H9 (cell line): ENCODE data around the gene POLQ. TPM values are rescaled to one million over a fixed set of nuclear protein-coding genes. Genes with fewer than 3 reads are reported as not detected.

Source experiments
- DNase-seq: peaks from one replicate; pipeline ENCODE4 v3.0.0-alpha.2; 2017
- H2AFZ ChIP-seq: one replicate; pipeline ENCODE4 v1.6.1; 2013; ENCODE audit warnings: mild to moderate bottlenecking, low read length, control low read depth, moderate library complexity
- H2AK5ac ChIP-seq: 2 replicates; pipeline ENCODE4 v1.6.1; 2013; ENCODE audit warnings: low read length, control low read depth, mixed read lengths; ENCODE audit not compliant: insufficient read length
- H2BK120ac ChIP-seq: one replicate; pipeline ENCODE4 v1.6.1; 2013; ENCODE audit warnings: low read depth, mild to moderate bottlenecking, low read length, control low read depth, inconsistent platforms; ENCODE audit not compliant: poor library complexity, severe bottlenecking
- H2BK12ac ChIP-seq: 2 replicates; pipeline ENCODE4 v1.6.1; 2013; ENCODE audit warnings: low read length, control low read depth, mixed read lengths, low read depth; ENCODE audit not compliant: insufficient read length
- H2BK15ac ChIP-seq: 2 replicates; pipeline ENCODE4 v1.6.1; 2013; ENCODE audit warnings: low read depth, low read length, control low read depth
- H2BK20ac ChIP-seq: one replicate; pipeline ENCODE4 v1.6.1; 2013; ENCODE audit warnings: low read depth, mild to moderate bottlenecking, low read length, control low read depth, inconsistent platforms; ENCODE audit not compliant: poor library complexity, severe bottlenecking
- H2BK5ac ChIP-seq: 2 replicates; pipeline ENCODE4 v1.6.1; 2013; ENCODE audit warnings: low read length, control low read depth, mixed read lengths; ENCODE audit not compliant: insufficient read length
- H3K14ac ChIP-seq: 2 replicates; pipeline ENCODE4 v1.6.1; 2013; ENCODE audit warnings: low read length, control low read depth; ENCODE audit not compliant: insufficient read depth
- H3K18ac ChIP-seq: 2 replicates; pipeline ENCODE4 v1.6.1; 2013; ENCODE audit warnings: low read depth, mild to moderate bottlenecking, mixed read lengths, low read length, control low read depth; ENCODE audit not compliant: insufficient read length
- H3K23ac ChIP-seq: 2 replicates; pipeline ENCODE4 v1.6.1; 2013; ENCODE audit warnings: low read length, control low read depth, mixed read lengths, low read depth; ENCODE audit not compliant: insufficient read length
- H3K23me2 ChIP-seq: 2 replicates; pipeline ENCODE4 v1.6.1; 2013; ENCODE audit warnings: low read depth, mild to moderate bottlenecking, mixed read lengths, low read length, control low read depth; ENCODE audit not compliant: insufficient read length, poor library complexity, severe bottlenecking
- H3K27ac ChIP-seq: 2 replicates; pipeline ENCODE4 v1.5.1; 2013; ENCODE audit warnings: low read length, control low read depth, mixed read lengths, low read depth; ENCODE audit not compliant: insufficient read length
- H3K27me3 ChIP-seq: 2 replicates; pipeline ENCODE4 v1.6.1; 2013; ENCODE audit warnings: low read length, control low read depth, inconsistent platforms; ENCODE audit not compliant: insufficient read depth
- H3K4ac ChIP-seq: 2 replicates; pipeline ENCODE4 v1.6.1; 2013; ENCODE audit warnings: low read depth, mild to moderate bottlenecking, control low read depth, inconsistent platforms, low read length, moderate library complexity
- H3K4me1 ChIP-seq: 2 replicates; pipeline ENCODE4 v1.6.1; 2013; ENCODE audit warnings: low read length, control low read depth, inconsistent platforms; ENCODE audit not compliant: insufficient read depth
- H3K4me2 ChIP-seq: 2 replicates; pipeline ENCODE4 v1.6.1; 2013; ENCODE audit warnings: low read length, control low read depth, mixed read lengths; ENCODE audit not compliant: insufficient read length, insufficient read depth
- H3K56ac ChIP-seq: 2 replicates; pipeline ENCODE4 v1.6.1; 2013; ENCODE audit warnings: low read depth, mild to moderate bottlenecking, mixed read lengths, low read length, control low read depth; ENCODE audit not compliant: insufficient read length
- H3K79me1 ChIP-seq: 2 replicates; pipeline ENCODE4 v1.6.1; 2013; ENCODE audit warnings: low read depth, mild to moderate bottlenecking, moderate library complexity, low read length, control low read depth, inconsistent platforms; ENCODE audit not compliant: insufficient read depth, poor library complexity, severe bottlenecking
- H3K79me2 ChIP-seq: 2 replicates; pipeline ENCODE4 v1.6.1; 2013; ENCODE audit warnings: low read length, control low read depth, inconsistent platforms; ENCODE audit not compliant: insufficient read depth
- H3K9ac ChIP-seq: 2 replicates; pipeline ENCODE4 v1.6.1; 2013; ENCODE audit warnings: low read length, control low read depth, mixed read lengths; ENCODE audit not compliant: insufficient read length; ENCODE audit errors: extremely low read depth
- H3K9me3 ChIP-seq: one replicate; pipeline ENCODE4 v1.6.1; 2013; ENCODE audit warnings: low read depth, low read length, inconsistent platforms; ENCODE audit not compliant: control insufficient read depth
- H3T11ph ChIP-seq: one replicate; pipeline ENCODE4 v1.6.1; 2013; ENCODE audit warnings: mild to moderate bottlenecking, low read length, control low read depth, inconsistent platforms
- H4K20me1 ChIP-seq: one replicate; pipeline ENCODE4 v1.6.1; 2013; ENCODE audit not compliant: control insufficient read depth, insufficient read length, insufficient read depth
- H4K5ac ChIP-seq: 2 replicates; pipeline ENCODE4 v1.6.1; 2013; ENCODE audit warnings: low read depth, mild to moderate bottlenecking, mixed read lengths, low read length, control low read depth; ENCODE audit not compliant: insufficient read length
- H4K8ac ChIP-seq: replicated peaks from 2 replicates; pipeline ENCODE4 v1.6.1; 2013; ENCODE audit warnings: low read length, control low read depth, mixed read lengths, low read depth; ENCODE audit not compliant: insufficient read length
- H4K91ac ChIP-seq: 2 replicates; pipeline ENCODE4 v1.6.1; 2013; ENCODE audit warnings: low read depth, mild to moderate bottlenecking, moderate library complexity, mixed read lengths, low read length, control low read depth; ENCODE audit not compliant: insufficient read length
- H3K27ac Mint-ChIP-seq, 3 experiments: 2 replicates in 2 of 3; 3 replicates in 1 of 3; pipeline ENCODE4 v1.8.0; 2020 to 2021; ENCODE audit warnings: mixed read lengths in 3 of 3, mild to moderate bottlenecking in 1 of 3, moderate library complexity in 1 of 3
- H3K27me3 Mint-ChIP-seq: 2 replicates; pipeline ENCODE4 v1.8.0; 2021; ENCODE audit warnings: low read depth, mild to moderate bottlenecking, moderate library complexity, mixed read lengths
- H3K36me3 Mint-ChIP-seq, 3 experiments: 2 replicates in 2 of 3; 3 replicates in 1 of 3; pipeline ENCODE4 v1.8.0; 2020 to 2021; ENCODE audit warnings: low read depth in 3 of 3, mixed read lengths in 3 of 3; ENCODE audit not compliant: insufficient read depth in 1 of 3
- H3K4me1 Mint-ChIP-seq, 2 experiments: 2 replicates each; pipeline ENCODE4 v1.8.0; 2020; ENCODE audit warnings: mixed read lengths in 2 of 2
- H3K4me3 Mint-ChIP-seq, 2 experiments: 2 replicates in 1 of 2; 3 replicates in 1 of 2; pipeline ENCODE4 v1.8.0; 2020 to 2021; ENCODE audit warnings: mild to moderate bottlenecking in 2 of 2, mixed read lengths in 2 of 2, moderate library complexity in 1 of 2
- H3K9me3 Mint-ChIP-seq, 2 experiments: 2 replicates in 1 of 2; 3 replicates in 1 of 2; pipeline ENCODE4 v1.8.0; 2020; ENCODE audit warnings: mild to moderate bottlenecking in 2 of 2, mixed read lengths in 2 of 2, moderate library complexity in 1 of 2
- CTCF ChIP-seq: fragments of 200-600 bp; sonication (generic); conservative IDR thresholded peaks from 3 replicates; pipeline ENCODE4 v1.8.0; 2021; ENCODE audit warnings: antibody characterized with exemption, mild to moderate bottlenecking
- WGBS: extraction: QIAGEN DNeasy Blood & Tissue Kit; methylation state at CpG from one replicate; pipeline ENCODE4 v1.1.7; 2013; ENCODE audit warnings: missing lambda C conversion rate, low lambda C conversion rate, mixed read lengths; ENCODE audit not compliant: insufficient read length; ENCODE audit errors: extremely low coverage; 5-methylcytosine and 5-hydroxymethylcytosine counted together
- total RNA-seq: library from RNA; stranded (reverse); gene quantifications from 2 replicates; pipeline ENCODE4 v1.2.1, GENCODE V29; 2021

Gene POLQ
- total RNA-seq, 1 experiment from 2014 or later = 15.4 TPM

DNA sequence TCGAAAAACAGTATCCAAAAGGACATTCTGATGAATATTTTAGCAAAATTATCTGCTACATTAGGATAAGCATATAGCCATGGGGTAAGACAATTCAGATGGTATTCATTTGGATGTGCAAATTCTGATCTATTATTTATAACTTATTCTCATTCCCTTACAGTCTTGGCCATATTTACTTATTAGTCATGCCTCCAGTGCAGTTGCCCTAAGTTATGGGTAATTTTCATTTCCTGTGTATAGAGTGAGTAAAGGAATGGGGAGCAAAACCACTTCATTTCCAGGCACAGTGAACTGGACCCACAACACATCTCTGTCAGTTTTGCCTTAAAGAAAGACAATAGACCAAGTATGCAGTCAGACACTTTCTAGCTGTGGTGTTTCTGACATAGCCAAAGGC is 134.3 kb downstream of the POLQ start:
- Histone ChIP-seq H3K56ac (no peak overlapping the region), H2BK15ac (no peak overlapping the region), H3K79me1 (no peaks in the 10 kb centered on the region), H2AK5ac (no peak overlapping the region), H2BK20ac (no peak overlapping the region), H3K9me3 (no peaks in the 10 kb centered on the region), H3K14ac (no peak overlapping the region), H3T11ph (no peak overlapping the region), H2BK5ac (no peak overlapping the region), H3K4ac (no peak overlapping the region), H2AFZ (no peak overlapping the region), H3K23ac (no peak overlapping the region), H3K27ac (no peak overlapping the region), H2BK120ac (no peak overlapping the region), H3K27me3 (no peaks in the 10 kb centered on the region), H3K4me1 (no peaks in the 10 kb centered on the region), H4K20me1 (no peaks in the 10 kb centered on the region), H3K79me2 (no peaks in the 10 kb centered on the region), H3K9ac (no peak overlapping the region), H4K8ac (no peak overlapping the region), H3K18ac (no peak overlapping the region), H4K91ac (no peak overlapping the region), H2BK12ac (no peak overlapping the region), H3K23me2 (no peaks in the 10 kb centered on the region), H3K4me2 (no peak overlapping the region), H4K5ac (no peak overlapping the region)
- WGBS = no CpG with 5 or more reads among the region's 1 CpG
- Mint-ChIP-seq H3K9me3 (no peaks in the 10 kb centered on the region), H3K4me1 (no peaks in the 10 kb centered on the region), H3K27me3 (no peaks in the 10 kb centered on the region), H3K36me3 (no peaks in the 10 kb centered on the region), H3K27ac (no peak overlapping the region), H3K4me3 (no peak overlapping the region)
- DNase-seq = no peak
- TF ChIP-seq CTCF = no peak
